MG63 (cell line): Measurements from ENCODE around the gene KDM3B. TPM values are rescaled to one million over a fixed set of nuclear protein-coding genes. Genes with fewer than 3 reads are reported as not detected.

ENCODE experiments used
- DNase-seq: peaks from one replicate; pipeline ENCODE4 v3.0.0-alpha.2; 2020
- H3K27me3 ChIP-seq: fragments of 250-450 bp; sonication (Bioruptor Pico); 2 replicates; pipeline ENCODE4 v1.5.1; 2020; ENCODE audit warnings: mild to moderate bottlenecking, moderate library complexity
- H3K36me3 ChIP-seq: fragments of 250-450 bp; sonication (Bioruptor Pico); 2 replicates; pipeline ENCODE4 v1.5.1; 2020; ENCODE audit warnings: mild to moderate bottlenecking, moderate library complexity
- H3K4me3 ChIP-seq: fragments of 250-450 bp; sonication (Bioruptor Pico); 2 replicates; pipeline ENCODE4 v1.5.1; 2020; ENCODE audit warnings: mild to moderate bottlenecking, moderate library complexity
- H3K9me3 ChIP-seq: fragments of 250-450 bp; sonication (Bioruptor Pico); 2 replicates; pipeline ENCODE4 v1.5.1; 2020; ENCODE audit warnings: mild to moderate bottlenecking, moderate library complexity
- total RNA-seq: library from RNA; depleted of rRNA; stranded (reverse); fragments of >200 nt; shearing (Covaris generic); gene quantifications from 2 replicates; pipeline ENCODE4 v1.2.3, GENCODE V29; 2014; ENCODE audit warnings: low replicate concordance

The KDM3B gene
- total RNA-seq, 1 experiment from 2014 or later: 41.6 TPM

- Histone ChIP-seq H3K9me3 (no peaks in the 10 kb centered on the region), H3K4me3 (peak overlapping the region; percentile 99; the same call in 1 of the 2 replicates), H3K36me3 (peaks cover 58% of the 10 kb centered on the region), H3K27me3 (no peaks in the 10 kb centered on the region)
- DNase-seq: no peak
Measured at GRCh38 chr5:138340008-138340407, 12.5 kb upstream of the KDM3B start.

- Histone ChIP-seq H3K9me3 (no peaks in the 10 kb centered on the region), H3K27me3 (no peaks in the 10 kb centered on the region), H3K4me3 (no peak overlapping the region), H3K36me3 (peaks cover 99% of the 10 kb centered on the region)
- no peak for DNase-seq
Measured at GRCh38 chr5:138344887-138345622, 7.4 kb upstream of the KDM3B start.

- Histone ChIP-seq H3K36me3 (peaks cover 95% of the 10 kb centered on the region), H3K27me3 (no peaks in the 10 kb centered on the region), H3K9me3 (peaks cover 5% of the 10 kb centered on the region), H3K4me3 (no peak overlapping the region)
- DNase-seq: no peak
Measured at GRCh38 chr5:138346889-138347288, 5.6 kb upstream of the KDM3B start.

GRCh38 chr5:138349852-138350562, 2.5 kb upstream of the KDM3B start:
- Histone ChIP-seq H3K4me3 (no peak overlapping the region), H3K27me3 (no peaks in the 10 kb centered on the region), H3K36me3 (peaks cover 69% of the 10 kb centered on the region), H3K9me3 (peaks cover 9% of the 10 kb centered on the region)
- no peak for DNase-seq

DNA sequence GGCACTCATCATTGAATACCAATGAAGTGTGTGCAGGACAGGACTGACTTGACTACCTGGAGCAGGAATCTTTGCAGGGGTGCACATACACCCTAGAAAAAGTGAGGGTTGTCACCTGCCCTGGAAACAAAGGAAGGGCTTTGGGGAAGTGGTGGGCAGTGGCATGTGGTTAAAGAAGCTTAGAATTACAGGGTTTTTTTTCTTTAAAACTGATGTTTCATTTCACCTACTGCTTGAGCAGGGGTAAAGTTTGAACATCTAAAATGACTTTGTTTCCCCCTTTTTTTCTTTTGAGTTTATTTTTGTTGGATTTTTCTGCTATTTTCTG, 2.0 kb upstream of the KDM3B start:
- no peak for DNase-seq
- peaks cover 64% of the 10 kb centered on the region for H3K36me3 ChIP-seq
- H3K9me3 ChIP-seq: peaks cover 9% of the 10 kb centered on the region
- H3K27me3 ChIP-seq: no peaks in the 10 kb centered on the region
- no peak overlapping the region for H3K4me3 ChIP-seq

DNA sequence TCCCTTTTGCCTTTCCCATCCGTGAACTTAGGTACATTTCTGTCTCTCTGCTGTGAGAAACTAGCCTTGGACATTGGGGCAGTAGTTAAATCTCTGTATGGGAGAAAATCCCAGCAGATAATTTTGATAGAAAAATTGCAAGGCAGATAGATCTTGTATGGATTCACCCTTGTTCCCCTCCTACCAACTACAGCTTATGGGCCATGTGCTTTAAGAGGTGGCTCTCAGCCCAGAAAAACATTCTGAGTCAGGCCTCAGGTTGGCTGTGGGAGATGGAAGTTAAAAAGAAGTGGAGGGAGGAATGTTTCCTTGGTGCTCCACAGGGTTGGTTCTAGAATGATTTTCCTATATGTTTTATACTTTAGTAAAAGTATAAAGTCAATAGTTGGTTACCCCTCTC, 1.4 kb upstream of the KDM3B start:
- no peaks in the 10 kb centered on the region for H3K27me3 ChIP-seq
- H3K36me3 ChIP-seq: peaks cover 58% of the 10 kb centered on the region
- H3K9me3 ChIP-seq: peaks cover 9% of the 10 kb centered on the region
- H3K4me3 ChIP-seq: no peak overlapping the region
- DNase-seq: peak; percentile 85

DNA sequence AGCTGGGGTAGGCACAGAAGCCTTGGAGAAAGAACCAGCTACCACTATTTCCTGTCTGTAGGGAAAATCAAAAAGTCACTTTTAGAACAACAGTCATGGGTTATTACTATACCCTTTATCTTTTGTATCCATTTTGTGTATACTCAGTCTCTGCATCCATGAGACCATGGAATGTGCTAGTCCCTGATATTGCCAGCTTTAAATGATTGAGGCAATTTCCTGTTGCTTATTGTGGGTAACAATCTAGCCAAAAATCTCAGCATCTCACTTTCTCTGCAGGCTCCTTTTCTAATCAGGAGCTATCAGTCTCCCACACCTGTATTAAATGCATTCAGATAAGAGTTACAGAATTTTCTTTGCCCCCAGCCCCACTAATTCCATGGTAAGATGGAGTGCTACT, 968 bp upstream of the KDM3B start:
- H3K9me3 ChIP-seq: peaks cover 9% of the 10 kb centered on the region
- H3K27me3 ChIP-seq: no peaks in the 10 kb centered on the region
- H3K4me3 ChIP-seq: no peak overlapping the region
- DNase-seq: no peak
- H3K36me3 ChIP-seq: peaks cover 54% of the 10 kb centered on the region

DNA sequence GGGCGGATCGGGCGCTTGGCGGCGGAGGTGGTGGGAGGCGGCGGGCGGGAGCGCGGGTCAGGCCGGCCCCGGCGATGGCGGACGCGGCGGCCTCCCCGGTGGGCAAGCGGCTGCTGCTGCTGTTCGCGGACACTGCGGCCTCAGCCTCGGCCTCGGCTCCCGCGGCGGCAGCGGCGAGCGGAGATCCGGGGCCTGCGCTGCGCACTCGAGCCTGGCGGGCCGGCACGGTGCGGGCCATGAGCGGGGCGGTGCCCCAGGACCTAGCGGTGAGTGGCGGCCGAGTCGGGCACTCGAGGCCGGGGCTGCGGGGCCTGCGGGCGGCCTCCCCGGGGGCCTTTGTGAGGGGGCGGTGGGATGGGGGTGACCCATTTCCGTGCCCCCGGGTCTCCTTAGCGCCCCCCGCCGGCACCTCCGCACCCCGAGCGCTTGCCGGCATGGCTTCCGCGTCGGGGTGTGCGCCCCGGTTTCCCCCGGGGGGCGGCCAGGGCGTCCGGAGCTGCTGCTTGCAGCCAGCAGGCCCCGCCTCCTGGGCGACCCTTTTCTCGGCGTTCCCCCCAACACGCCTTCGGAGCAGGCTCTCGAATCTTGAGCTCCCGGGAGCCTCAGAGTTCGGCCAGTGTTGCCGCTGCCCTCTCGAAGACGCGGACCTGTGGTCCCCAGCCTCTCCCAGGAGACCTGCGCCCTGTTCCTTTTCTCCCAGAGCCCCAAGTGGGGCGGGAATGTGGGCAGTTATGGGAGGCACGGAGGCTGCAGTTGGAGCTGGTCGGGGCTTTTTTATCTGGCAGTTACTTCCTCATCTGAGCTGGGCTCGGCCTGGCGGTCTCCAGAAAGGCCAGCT, 456 bp downstream of the KDM3B start:
- peaks cover 9% of the 10 kb centered on the region for H3K9me3 ChIP-seq
- peak; percentile 66 for DNase-seq
- H3K36me3 ChIP-seq: peaks cover 39% of the 10 kb centered on the region
- no peaks in the 10 kb centered on the region for H3K27me3 ChIP-seq
- H3K4me3 ChIP-seq: peak overlapping the region; percentile 80

GRCh38 chr5:138353560-138354080, 1.1 kb downstream of the KDM3B start:
- H3K36me3 ChIP-seq: peaks cover 33% of the 10 kb centered on the region

DNA sequence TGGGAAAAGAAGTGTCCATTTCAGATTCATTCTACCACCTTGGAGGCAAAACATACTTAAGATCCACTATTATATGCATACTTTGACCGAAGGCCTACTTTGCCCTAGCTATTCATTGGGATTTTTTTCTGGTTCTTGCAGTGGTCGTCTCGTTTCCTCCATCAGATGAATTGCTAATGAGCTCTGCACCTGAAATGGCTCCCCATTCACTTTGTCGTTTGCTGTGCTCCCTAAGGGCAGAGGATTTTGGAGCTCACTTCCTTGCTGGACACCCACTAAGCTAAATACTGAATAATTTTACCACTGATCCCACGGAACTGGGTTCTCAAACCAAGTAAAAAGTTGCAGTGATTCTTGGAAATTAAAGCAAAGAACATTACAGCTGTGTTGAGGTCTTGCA, 1.9 kb downstream of the KDM3B start:
- peak overlapping the region; percentile 80 for H3K4me3 ChIP-seq
- peaks cover 25% of the 10 kb centered on the region for H3K36me3 ChIP-seq
- DNase-seq: no peak
- no peaks in the 10 kb centered on the region for H3K27me3 ChIP-seq
- peaks cover 9% of the 10 kb centered on the region for H3K9me3 ChIP-seq

More at GRCh38 chr5:138353560-138354080, 1.1 kb downstream of the KDM3B start:
- DNase-seq: no peak
- H3K4me3 ChIP-seq: peak overlapping the region; percentile 80
- no peaks in the 10 kb centered on the region for H3K27me3 ChIP-seq
- peaks cover 9% of the 10 kb centered on the region for H3K9me3 ChIP-seq

DNA sequence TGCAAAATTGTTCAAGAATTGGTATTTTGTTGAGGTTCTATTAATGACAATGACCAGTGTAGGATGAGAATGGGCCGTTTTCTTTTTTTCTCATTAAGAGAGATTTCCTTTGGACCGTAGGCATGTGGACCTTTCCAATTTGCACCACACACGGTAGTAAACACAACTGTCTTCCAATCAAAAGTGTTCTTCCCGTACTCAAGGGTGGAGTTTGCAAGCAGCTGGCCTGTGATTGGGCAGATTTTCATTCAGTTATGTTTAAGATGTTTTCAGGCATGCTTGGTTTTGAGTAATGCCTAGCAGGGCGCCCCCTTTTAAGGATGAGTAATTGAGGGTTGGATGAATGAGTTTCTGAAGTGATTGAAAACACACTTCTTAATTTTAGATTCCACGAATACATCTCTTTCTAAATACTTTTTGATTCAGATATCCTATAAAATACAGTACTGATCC, 2.5 kb downstream of the KDM3B start:
- peaks cover 19% of the 10 kb centered on the region for H3K36me3 ChIP-seq
- H3K9me3 ChIP-seq: peaks cover 9% of the 10 kb centered on the region
- H3K4me3 ChIP-seq: peak overlapping the region; percentile 80
- peak; percentile 74 for DNase-seq
- no peaks in the 10 kb centered on the region for H3K27me3 ChIP-seq

DNA sequence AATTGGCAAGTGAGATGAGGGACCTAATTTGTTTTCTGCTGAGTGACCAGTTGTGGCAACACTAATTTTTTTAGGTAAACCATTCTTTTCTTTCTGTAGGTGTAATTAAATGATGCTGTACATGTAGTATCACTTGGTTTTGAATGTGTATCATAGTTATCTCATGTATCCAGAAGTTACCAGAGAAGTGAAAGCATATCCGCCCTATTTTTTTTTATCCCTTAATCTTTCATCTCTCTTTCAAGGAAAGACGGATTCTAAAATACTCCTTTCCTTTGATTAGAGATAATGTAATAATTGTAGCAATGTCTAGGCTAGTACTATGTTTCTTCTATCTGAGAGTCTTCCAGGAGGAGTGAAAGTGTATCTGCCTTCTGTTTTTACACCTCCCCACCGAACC, 7.1 kb downstream of the KDM3B start:
- H3K9me3 ChIP-seq: no peaks in the 10 kb centered on the region

GRCh38 chr5:138360941-138361452, 8.5 kb downstream of the KDM3B start:
- Histone ChIP-seq H3K9me3 (no peaks in the 10 kb centered on the region), H3K36me3 (peaks cover 5% of the 10 kb centered on the region), H3K4me3 (no peak overlapping the region), H3K27me3 (no peaks in the 10 kb centered on the region)
- DNase-seq: no peak

More for the DNA sequence above, 7.1 kb downstream of the KDM3B start:
- no peaks in the 10 kb centered on the region for H3K27me3 ChIP-seq
- no peak for DNase-seq
- peaks cover 5% of the 10 kb centered on the region for H3K36me3 ChIP-seq
- H3K4me3 ChIP-seq: no peak overlapping the region

DNA sequence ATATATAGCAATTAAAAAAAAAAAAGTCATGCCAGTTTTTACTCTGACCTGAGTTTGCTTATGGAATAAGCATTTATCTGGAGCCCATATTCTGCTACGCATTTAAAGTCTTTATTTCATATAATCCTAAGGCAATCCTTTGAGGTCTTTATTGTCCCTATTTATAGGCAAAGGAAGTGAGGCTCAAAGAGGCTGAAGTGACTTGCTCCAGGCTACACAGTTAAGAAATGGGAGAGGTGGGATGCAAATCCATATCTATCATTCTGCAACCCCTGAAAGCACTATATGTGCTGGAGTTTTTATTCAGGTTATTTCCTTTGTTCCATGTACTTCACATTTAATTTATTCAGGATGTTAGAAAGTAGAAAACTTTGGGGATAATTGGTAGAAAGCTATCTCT, 12.1 kb downstream of the KDM3B start:
- Histone ChIP-seq H3K36me3 (peaks cover 5% of the 10 kb centered on the region), H3K27me3 (no peaks in the 10 kb centered on the region), H3K4me3 (no peak overlapping the region), H3K9me3 (no peaks in the 10 kb centered on the region)
- no peak for DNase-seq

GRCh38 chr5:138366632-138367382, 14.3 kb downstream of the KDM3B start:
- peaks cover 1% of the 10 kb centered on the region for H3K36me3 ChIP-seq
- no peak overlapping the region for H3K4me3 ChIP-seq
- no peaks in the 10 kb centered on the region for H3K27me3 ChIP-seq

DNA sequence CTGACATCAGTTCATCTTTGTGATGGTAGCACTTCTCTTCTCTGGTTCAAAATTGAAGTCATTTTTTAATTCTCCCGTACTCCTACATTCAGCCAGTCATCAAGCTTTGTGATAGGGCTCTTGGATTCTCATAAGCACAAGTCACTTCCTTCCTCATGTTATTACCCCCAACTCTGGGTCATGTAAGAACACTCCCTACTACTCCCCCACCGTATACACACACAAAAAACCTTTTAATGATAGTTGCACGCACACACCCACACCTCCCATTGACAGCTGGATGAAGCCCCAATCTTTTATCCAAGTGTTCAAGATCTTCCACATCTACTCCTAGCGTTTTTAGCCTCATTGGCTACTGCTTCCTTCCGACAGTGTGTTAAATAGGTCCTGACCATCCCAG, 16.8 kb downstream of the KDM3B start:
- Histone ChIP-seq H3K36me3 (peaks cover 17% of the 10 kb centered on the region), H3K27me3 (no peaks in the 10 kb centered on the region), H3K9me3 (no peaks in the 10 kb centered on the region), H3K4me3 (no peak overlapping the region)
- no peak for DNase-seq

More at GRCh38 chr5:138366632-138367382, 14.3 kb downstream of the KDM3B start:
- DNase-seq: no peak
- H3K9me3 ChIP-seq: no peaks in the 10 kb centered on the region
